K562 (cell line): ENCODE results near the gene PDIA2. TPM values are rescaled to one million over a fixed set of nuclear protein-coding genes. Genes with fewer than 3 reads are reported as not detected.

Source experiments
- CHD7 ChIP-seq: fragments of 200-600 bp; sonication (generic); IDR thresholded peaks from one replicate; pipeline ENCODE4 v1.6.1; 2012; ENCODE audit warnings: mild to moderate bottlenecking, low read depth, low read length, inconsistent platforms
- CXXC5 ChIP-seq: fragments of 250-450 bp; sonication (Bioruptor Pico); IDR thresholded peaks from 2 replicates; pipeline ENCODE4 v1.8.0; 2022; ENCODE audit warnings: inconsistent platforms, mild to moderate bottlenecking, moderate library complexity
- E2F6 ChIP-seq, 2 experiments: IDR thresholded peaks; 2 replicates each; pipeline ENCODE4 v1.6.1; 2011; ENCODE audit warnings: borderline replicate concordance in 1 of 2, control low read depth in 1 of 2, low read depth in 1 of 2, low read length in 1 of 2, mild to moderate bottlenecking in 1 of 2, mixed read lengths in 1 of 2, moderate library complexity in 1 of 2; ENCODE audit not compliant: insufficient read depth in 1 of 2, insufficient read length in 1 of 2, poor library complexity in 1 of 2, severe bottlenecking in 1 of 2; ENCODE audit errors: extremely low read depth in 1 of 2
- FIP1L1 ChIP-seq: fragments of 200-400 bp; formaldehyde crosslinking; IDR thresholded peaks from 2 replicates; pipeline ENCODE4 v1.6.1; 2018; ENCODE audit warnings: mild to moderate bottlenecking, low read depth, low read length; ENCODE audit not compliant: poor library complexity, severe bottlenecking
- ZNF277 ChIP-seq: fragments of 250-450 bp; sonication (Bioruptor Pico); IDR thresholded peaks from 2 replicates; pipeline ENCODE4 v1.8.0; 2022; ENCODE audit warnings: inconsistent platforms, mild to moderate bottlenecking, moderate library complexity, borderline replicate concordance
- ZNF449 ChIP-seq: fragments of 250-450 bp; sonication (Bioruptor Pico); IDR thresholded peaks from 2 replicates; pipeline ENCODE4 v1.8.0; 2022; ENCODE audit warnings: moderate library complexity, mild to moderate bottlenecking, inconsistent platforms
- ZNF778 ChIP-seq: fragments of 450-650 bp; formaldehyde crosslinking; IDR thresholded peaks from 2 replicates; pipeline ENCODE4 v1.4.0; 2020; ENCODE audit warnings: mild to moderate bottlenecking, moderate library complexity
- polyA plus RNA-seq, 8 experiments: library from polyadenylated mRNA; depleted of rRNA in 4 of 8; stranded (reverse) in 5 of 8; unstranded in 3 of 8; fragments of >200 nt; fragmentation: Nextera tagmentation in 2 of 8; fragmentation: Illumina TruSeq in 1 of 8; extraction: Ambion mirVana in 2 of 8; extraction: Trizol in 1 of 8; gene quantifications; 2 replicates each; pipeline versions ENCODE4 v1.2.1 to v1.2.3, GENCODE V29; 2011 to 2014; ENCODE audit warnings: inconsistent platforms in 1 of 8, missing spikeins in 1 of 8
- total RNA-seq, 7 experiments: library from RNA; depleted of rRNA in 6 of 7; stranded (reverse); fragments of >200 nt in 6 of 7; fragmentation: Illumina TruSeq in 2 of 7; extraction: Trizol in 2 of 7; gene quantifications; 2 replicates each; pipeline versions ENCODE4 v1.2.1 to v1.2.3, GENCODE V29; 2011 to 2021; ENCODE audit warnings: low replicate concordance in 1 of 7

Gene PDIA2
- total and polyA plus RNA-seq, 9 of the 15 experiments (the other 6 are each of a cell fraction or from before 2014, with no cell fraction given) = 0.13 to 0.92 (median 0.23) TPM; not detected in 4

GRCh38 chr16:322476-323143 is 39.6 kb downstream of the PDIA2 start (continued):
- TF ChIP-seq CHD7 (no peak), E2F6 (IDR thresholded peaks at IDR 0.05; ENCODE audit: borderline replicate concordance in 1 of 2, extremely low read depth in 1 of 2, insufficient read depth in 1 of 2, insufficient read length in 1 of 2, low read depth in 1 of 2, low read length in 1 of 2, poor library complexity in 1 of 2, severe bottlenecking in 1 of 2) (no peak), ZNF449 (CRISPR knock-in tag) (no peak), CXXC5 (CRISPR knock-in tag) (no peak), ZNF778 (CRISPR knock-in tag) (no peak), ZNF277 (CRISPR knock-in tag) (no peak), FIP1L1 (no peak)
- TF ChIP-seq, all 486 proteins: peak for 0
